Ammon's horn (tissue), 1 donor: ENCODE data around the gene PLPP3.

Experiments
- DNase-seq: peaks from one replicate; pipeline ENCODE4 v3.0.0-alpha.2; 2016; ENCODE audit warnings: low spot score

PLPP3 gene

DNA sequence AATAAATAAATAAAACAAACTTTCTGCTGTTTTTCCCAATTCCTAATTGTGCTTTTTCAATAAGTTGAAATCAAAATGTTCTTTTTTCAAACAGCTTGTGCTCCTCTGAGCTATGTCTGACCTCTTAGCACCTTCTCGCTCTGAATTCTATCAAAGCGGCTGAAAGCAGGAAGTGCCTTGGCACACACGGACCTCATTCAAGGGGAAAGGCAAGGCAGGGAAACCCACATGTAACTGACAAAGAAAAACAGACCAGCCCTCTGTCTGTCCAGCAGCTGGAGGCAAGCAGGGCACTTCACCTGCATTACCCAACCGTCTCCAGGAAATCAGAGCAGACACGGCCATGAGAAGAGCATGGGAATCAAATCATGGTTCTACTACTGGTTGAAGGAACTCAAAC, 56.7 kb downstream of the PLPP3 start:
- no peak for DNase-seq

DNA sequence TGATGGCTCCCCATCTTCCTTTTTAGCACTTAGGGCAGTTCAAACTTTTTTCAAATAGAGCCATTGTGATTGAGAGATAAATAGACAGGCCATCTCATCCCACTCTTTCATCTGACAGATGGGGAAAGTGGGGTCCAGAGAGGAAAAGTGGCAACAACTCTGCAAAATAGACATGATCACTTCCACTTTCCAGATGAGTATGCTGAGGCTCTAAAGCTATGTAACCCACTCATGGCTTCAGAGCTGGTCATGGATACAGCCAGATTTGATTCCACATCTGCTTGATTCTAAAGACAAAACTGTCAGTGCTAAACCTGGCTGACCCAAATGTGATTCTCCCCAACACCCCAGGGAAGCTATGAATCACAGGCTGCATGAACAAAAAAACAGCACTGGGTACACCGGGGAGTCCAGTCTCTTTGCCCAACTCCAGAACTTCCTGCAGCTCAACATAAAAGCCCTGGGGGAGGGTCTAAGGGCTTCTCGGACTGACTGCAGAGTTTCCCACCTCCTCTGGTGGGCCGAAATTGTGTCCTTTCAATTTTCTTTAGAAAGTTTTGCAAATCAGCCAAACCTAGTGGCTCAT, 59.3 kb downstream of the PLPP3 start:
- DNase-seq = no peak

DNA sequence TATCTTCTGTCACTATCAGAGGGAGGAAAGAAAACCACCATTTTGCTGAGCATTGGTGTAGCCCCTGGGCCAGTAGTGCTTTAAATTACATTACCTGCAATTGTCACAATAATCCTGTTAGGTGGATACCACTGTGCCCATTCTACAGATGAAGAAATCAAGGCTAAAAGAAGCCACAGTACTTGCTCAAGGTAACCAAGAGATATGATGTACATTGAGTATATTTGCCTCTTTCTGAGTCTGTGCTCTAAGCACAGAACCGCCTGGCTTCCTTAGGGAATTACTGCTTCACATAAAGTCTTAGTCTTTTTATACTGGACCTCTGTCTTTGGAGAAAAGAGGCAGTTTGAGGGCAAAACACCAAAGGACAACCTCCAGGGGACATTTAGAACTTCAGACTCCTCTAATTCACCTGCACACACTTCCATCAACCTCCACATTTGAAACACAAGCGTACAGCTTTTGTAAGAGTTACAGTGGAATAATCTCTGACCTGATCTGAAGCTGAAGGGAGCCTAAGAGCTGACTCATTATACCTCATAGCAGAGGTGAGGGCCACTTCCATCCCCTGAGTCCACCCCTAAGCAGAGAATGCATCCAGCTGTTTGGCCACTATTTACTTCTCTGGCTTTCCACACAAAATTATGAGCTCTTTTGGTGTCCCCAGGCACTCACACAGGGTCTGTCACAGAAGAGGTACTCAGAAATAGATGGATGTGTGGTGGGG, 61.8 kb downstream of the PLPP3 start:
- no peak for DNase-seq

DNA sequence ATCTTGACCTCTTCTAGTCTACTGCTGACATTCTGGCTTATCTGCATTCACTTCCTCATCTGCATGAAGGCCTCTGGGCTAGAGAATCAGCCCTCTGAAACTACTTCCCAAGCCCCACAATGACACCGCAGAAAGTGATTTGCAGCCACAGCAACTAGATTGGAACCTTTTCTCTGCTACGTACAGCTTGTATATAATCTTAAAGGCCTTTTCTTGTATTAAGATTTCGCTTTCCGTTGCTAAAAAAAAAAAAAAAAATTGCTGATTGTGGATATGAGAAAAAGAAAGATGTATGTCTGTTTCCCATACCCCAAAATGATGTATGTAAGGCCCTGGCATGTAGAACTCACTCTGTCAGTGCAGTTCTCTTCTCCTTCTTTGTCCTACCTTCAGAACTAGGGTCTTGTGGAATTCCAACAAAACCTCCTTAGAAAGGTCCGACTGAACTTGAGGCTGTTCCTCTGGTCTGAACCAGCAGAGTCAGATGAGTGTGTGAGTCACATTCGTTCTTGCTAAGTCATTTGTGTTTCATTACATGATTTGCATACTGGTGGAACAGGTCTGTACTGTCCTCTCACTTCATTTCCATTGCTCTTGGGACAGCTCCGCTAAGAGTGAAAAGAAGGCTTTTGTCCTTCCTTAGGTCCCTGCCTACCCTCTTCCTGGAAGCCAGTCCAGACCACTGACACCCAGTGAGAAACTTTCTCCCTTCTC, 62.7 kb downstream of the PLPP3 start:
- peak; percentile 17 for DNase-seq

DNA sequence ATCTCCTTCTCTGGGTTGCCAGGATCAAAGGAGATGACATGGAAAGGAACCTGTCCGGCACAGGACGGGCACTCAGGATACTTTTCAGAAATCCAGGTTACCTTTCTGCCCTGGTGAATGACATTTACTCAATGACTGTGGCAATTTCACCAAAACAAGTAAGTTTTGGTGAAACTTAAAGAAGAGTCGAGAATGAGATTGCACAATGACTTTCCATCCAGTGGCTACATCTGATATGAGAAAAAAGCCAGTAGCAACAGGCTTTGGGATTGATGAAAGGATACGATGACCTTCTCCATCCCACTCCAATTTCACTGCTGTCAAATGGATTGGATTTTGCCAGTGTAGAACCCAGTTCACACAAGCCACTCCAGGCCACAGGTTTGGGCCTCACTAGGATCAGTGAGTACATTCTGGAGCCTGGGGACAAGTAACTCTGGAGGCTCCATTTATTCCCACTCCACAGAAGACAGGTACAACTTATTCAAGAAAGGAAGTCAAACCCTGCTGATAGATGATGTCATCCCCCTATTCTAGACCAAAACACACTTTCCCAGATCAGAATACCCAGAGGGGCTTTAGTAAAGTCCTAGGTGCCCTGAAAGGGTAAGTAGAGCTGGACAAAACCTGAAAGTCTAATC, 63.3 kb downstream of the PLPP3 start:
- no peak for DNase-seq

GRCh38 chr1:56512724-56513494, 66.5 kb downstream of the PLPP3 start:
- no peak for DNase-seq

GRCh38 chr1:56511766-56512165, 67.6 kb downstream of the PLPP3 start:
- no peak for DNase-seq

DNA sequence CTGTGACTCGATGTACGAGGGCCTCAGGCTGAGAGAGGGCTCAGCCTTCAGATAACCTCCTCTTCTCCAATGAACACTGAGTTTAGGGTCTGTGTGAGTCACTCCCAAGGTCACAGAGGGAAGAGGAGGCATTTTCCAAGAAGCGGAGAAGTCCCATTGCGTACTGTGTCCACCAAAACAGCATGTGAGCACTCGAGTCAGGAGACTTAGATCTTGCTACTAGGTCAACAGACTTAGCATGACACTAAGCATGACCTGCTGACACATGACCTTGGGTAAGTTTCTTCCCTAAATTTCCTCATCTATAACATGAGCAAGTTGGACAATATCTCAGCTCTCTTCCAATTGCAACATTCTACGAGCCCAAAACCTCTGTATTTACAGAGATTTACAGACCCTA, 68.0 kb downstream of the PLPP3 start:
- no peak for DNase-seq

DNA sequence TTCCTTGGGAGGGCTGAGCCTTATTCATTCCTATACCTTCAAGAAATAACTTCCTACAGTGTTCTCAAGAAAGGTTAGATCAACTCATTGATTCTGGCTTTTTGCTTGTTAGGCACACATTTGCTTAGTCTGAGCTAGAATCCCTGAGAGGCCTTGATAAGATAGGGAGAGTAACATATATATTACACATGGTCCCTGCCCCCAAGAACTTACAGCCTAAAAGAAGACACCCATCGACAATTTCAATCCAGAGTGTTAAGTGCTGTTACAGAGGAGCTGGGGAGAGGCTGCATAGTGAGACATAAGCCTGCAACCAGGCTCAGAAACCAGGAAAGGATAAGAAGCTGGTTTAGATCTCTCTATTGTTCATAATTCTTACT, 68.7 kb downstream of the PLPP3 start:
- no peak for DNase-seq

DNA sequence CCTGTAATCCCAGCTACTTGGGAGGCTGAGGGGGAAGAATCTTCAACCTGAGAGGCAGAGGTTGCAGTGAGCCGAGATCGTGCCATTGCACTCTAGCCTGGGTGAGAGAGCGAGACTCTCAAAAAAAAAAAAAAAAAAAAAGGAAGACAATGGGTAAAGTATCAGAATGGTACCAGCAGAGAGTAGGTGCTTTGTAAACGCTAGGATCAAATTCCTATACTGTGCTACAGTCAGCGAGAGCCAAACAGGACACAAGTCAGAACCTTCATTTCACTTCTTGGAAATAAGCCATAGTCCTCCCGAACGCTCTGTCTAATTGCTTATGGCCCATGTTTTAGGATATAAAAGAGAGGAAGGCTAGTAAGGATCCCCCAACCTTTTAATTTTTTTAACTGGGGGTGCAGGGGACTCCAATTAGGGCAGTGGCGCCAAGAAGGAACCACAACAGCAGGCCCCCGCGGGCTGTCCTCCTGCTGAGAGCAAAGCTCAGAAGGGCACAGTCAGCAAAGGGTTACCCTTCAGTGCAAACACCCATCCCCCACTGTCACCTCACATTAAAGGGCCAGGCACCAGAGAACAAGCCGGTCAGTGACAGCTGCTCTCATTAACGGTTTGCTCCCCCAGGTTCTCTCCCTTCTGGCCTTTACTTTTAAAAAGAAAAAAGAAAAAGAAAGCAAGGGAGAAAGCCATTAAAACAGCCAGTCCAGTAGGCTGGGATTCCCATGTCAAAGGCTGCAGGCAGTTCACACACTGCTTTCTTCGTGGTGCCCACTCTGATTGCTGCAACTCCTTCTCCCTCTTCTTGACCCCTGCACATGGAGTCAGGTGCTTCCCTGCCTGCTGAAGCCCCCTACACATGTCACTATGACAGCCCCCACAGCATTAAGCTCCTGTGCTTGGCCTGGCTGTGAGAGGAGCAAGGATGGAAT, 69.4 kb downstream of the PLPP3 start:
- no peak for DNase-seq

DNA sequence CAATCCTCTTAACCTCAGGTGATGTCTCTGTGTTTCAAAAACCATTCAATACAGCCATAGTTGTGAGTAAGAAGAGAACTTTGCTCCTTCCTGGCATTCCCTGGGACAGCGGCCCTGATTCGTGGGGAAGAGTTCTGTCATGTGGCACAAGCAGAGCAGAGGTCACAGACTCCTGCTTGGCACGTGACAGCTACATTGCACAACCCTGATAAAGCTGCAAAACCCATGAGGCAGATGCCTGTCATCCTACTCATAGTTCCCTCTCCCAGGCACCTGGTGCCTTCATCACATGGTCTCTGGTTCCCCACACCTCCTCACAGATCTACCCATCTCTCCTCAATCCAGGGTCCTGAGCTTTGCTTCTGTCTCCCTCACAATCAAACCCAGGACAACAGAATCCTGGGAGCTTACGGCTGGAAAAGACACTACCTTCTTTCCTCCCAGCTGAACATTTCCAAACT, 70.8 kb downstream of the PLPP3 start:
- no peak for DNase-seq

- DNase-seq = no peak
These were observed 71.3 kb downstream of the PLPP3 start for GRCh38 chr1:56507925-56508522.

GRCh38 chr1:56506951-56507491, 72.3 kb downstream of the PLPP3 start:
- DNase-seq = no peak

DNA sequence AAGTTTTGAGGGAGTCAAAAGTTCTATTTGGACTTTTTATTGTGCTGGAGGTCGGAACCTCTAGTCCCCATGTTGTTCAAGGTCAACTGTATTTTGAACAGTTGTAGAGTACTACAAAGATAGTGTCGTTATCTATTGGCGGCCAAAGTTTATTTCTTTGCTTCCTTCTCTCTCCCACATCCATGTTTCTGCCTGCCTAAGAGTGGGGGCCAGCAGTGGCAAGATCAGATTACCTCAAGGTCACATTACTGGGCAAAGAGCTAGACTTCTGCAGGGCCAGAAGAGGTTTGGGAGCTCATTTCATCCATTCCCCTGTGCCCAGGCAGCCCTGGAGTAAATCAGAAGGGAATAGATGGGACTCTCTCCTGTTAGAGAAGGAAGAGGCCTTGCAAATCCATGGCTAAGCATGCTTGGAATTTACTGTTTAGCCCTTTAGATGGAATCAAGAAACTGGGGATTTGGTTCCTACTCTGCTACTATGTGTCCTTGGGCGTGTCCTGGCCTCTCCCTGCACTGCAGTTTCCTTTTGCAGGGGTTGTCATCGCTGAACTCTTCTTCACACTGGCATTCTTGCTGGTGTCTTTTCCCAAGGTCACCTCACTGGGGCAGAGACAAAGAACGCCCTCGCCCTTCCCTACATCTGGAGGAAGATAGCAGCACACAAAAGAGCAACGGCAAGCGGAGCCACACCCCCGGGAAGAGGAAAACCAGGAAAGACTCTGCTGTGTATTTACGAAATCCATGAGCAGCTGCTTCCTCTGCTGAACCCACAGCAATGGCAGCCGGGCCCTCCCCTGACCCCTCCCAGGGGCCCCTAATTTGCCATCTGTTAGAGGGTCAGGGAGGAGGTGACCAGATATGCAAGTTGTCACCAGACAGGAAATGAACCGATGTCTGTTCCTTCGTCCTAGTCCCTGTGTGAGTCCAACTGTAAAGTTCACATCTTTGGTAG, 73.3 kb downstream of the PLPP3 start:
- DNase-seq = no peak

GRCh38 chr1:56502700-56503245, 76.6 kb downstream of the PLPP3 start:
- DNase-seq = no peak

GRCh38 chr1:56501888-56502287, 77.5 kb downstream of the PLPP3 start:
- DNase-seq = no peak

DNA sequence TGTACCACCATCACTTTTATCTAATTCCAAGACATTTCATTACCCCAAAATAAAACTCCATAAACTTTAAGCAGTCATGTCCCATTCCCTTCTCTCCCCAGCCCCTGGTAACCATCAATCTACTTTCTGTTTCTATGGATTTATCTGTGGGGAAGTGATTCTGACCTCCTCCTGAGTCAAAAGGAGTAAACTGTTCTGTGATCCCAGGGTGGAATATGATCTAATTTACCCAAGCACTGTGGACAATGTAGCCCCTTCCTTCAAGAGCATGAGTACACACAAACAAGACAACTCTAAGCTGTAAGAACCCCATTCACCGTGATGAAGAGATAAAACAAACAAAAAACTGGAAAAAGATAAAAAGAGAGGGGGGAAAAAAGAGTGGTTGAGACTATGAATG, 77.9 kb downstream of the PLPP3 start:
- DNase-seq = no peak
